ENCODE results near the gene CYB5A.

DNA sequence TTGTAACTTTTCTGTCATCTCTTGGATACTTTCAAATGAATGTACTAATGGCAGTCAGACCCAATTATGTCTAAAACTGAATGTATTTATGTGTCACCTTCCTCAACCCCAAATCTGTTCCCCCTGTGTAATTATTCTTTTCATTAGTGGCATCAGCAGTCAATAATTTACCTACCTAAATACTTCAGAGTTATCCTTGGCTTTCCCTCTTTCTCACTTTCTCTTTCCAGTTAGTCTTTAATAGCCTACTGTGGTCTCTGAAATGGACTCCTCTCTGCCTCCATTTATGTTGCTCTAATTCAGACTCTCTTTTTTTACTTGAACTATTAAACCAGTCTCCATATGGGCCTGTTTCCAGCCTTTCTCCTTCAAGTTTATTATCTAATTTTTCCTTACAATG is 44.9 kb upstream of the CYB5A start:
- TF ChIP-seq, protein P1, sequence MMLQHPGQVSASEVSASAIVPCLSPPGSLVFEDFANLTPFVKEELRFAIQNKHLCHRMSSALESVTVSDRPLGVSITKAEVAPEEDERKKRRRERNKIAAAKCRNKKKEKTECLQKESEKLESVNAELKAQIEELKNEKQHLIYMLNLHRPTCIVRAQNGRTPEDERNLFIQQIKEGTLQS (IDR thresholded peaks at IDR 0.05), result no peak
- TF ChIP-seq, protein P1 (CRISPR knock-in tag; conservative IDR thresholded peaks at IDR 0.05), result no peak
- TF ChIP-seq, protein P2, sequence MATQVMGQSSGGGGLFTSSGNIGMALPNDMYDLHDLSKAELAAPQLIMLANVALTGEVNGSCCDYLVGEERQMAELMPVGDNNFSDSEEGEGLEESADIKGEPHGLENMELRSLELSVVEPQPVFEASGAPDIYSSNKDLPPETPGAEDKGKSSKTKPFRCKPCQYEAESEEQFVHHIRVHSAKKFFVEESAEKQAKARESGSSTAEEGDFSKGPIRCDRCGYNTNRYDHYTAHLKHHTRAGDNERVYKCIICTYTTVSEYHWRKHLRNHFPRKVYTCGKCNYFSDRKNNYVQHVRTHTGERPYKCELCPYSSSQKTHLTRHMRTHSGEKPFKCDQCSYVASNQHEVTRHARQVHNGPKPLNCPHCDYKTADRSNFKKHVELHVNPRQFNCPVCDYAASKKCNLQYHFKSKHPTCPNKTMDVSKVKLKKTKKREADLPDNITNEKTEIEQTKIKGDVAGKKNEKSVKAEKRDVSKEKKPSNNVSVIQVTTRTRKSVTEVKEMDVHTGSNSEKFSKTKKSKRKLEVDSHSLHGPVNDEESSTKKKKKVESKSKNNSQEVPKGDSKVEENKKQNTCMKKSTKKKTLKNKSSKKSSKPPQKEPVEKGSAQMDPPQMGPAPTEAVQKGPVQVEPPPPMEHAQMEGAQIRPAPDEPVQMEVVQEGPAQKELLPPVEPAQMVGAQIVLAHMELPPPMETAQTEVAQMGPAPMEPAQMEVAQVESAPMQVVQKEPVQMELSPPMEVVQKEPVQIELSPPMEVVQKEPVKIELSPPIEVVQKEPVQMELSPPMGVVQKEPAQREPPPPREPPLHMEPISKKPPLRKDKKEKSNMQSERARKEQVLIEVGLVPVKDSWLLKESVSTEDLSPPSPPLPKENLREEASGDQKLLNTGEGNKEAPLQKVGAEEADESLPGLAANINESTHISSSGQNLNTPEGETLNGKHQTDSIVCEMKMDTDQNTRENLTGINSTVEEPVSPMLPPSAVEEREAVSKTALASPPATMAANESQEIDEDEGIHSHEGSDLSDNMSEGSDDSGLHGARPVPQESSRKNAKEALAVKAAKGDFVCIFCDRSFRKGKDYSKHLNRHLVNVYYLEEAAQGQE (IDR thresholded peaks at IDR 0.05; ENCODE audit: borderline replicate concordance), result no peak
- TF ChIP-seq, protein P2 (CRISPR knock-in tag; IDR thresholded peaks at IDR 0.05; ENCODE audit: low read depth), result no peak
